NCI-H524 (cell line): ENCODE measurements around the gene CYBB.

Experiments
- DNase-seq, 2 experiments: peaks; one replicate each; lab custom pipeline; 2025; lab: John Stamatoyannopoulos, UW

Gene CYBB

DNA sequence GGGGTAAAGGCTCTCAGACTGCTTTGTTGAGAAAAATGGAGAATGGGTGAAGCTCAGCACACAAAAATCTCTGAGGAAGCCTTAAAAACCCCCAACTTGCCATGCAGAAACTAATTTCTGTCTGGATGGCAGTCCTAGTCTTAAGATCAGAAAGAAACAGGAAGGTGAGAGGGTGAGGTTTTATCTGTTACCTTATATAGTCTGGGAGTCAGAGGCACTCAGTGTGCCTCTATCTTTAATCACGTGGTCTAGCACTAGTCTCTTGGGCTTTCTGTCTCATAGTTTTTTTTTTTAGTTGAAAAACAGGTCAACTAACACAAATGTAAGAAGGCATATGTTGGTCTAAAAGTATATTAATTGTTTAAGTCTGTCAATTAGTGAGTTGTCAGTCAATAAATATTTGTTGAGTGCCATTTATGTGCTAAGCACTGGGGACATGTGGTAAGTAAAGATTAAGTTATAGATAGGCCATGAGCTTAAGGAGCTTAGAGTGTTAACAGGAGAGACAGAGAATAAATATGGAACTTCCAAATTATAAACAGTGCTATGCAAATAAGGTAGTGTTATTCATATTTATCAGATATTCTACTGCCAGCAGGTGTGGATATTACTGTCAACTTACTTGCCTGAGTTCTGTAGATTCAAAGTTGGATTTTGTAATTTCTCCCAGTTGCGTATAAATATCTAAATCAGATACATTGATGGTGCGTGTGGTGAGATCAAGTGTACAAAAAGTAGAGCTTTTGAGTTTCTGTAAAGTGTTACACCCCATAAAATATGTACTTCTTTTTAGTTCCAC is 7.0 kb downstream of the CYBB start:
- DNase-seq = no peak

DNA sequence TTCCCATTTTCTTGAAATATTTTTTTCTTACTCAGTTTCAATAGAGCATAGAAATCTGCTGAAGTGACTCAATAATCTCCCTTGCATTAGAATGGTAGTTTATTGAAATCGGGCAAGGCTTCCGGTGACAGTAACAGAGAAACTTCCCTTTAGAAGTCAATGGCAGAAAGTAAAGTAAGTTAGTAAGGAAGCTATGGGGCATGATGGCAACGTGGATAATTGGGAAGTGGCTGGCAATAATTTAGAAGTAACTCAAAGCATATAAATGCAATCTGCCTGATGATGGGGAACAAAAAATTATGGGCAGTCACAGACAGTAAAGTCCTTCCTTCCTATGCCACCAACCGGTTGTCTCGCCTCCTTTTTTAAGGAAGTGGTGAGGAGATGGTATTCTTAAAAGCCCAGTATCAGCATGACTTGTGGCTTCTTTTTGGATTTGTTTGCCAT is 7.6 kb downstream of the CYBB start:
- DNase-seq = no peak

DNA sequence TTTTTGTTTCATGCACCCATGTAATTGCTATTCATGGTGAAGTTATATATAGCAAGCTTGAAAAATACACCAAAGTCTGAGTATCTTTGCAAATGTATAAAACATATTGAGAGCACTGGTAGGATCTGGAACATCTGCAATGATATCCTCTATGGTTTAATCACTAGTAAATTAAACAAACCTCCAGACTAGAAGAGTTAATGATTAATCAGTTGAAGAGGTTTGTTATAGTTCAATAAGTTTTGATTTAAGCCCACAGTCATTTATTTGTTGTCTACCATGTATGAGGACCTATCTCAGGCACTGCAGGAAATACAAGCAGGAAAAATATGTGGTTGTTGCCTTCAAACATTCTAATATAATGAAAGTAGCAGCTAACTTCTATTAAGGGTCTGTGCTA is 16.5 kb downstream of the CYBB start:
- no peak for DNase-seq

- no peak for DNase-seq
These were observed 16.9 kb downstream of the CYBB start for GRCh38 chrX:37796805-37797204.

DNA sequence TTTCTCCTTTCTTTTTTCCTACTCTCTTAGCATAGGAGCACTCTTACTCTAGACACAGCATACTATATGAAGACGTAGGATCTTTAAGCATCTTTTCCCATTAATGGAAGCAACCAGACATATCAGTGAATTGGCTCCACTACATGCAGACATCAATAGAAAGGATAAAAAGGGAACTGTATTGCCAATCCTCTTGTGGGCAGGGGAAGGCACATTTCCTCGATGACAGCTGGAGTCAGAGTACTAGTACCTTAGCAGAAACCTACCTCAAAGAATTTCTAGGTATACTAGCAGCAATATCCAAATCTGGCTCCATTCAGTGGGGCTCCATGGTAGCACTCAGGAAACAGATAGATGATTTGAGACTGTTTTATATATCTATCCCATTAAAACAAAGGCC is 20.1 kb downstream of the CYBB start:
- no peak for DNase-seq

- DNase-seq = no peak
These were observed 20.9 kb downstream of the CYBB start for GRCh38 chrX:37800717-37801116.

DNA sequence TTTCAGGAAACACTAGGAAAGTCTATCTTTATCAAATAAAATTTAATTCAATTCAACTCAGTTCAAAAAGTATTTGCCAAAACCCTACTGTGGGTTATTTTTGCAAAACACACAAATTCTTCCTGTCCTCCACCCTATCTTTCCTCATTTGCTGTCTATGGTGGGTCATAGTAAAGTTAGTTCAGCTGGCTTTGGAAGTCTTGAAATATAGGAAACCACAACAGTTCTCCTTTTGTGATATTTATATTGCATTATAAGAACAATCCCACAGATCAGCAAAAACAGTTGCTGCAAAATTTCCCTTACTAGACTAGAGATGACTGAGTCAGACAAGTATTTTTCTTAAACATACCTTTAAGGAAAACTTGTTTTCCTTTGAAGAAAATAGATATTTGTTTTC is 22.2 kb downstream of the CYBB start:
- no peak for DNase-seq

DNA sequence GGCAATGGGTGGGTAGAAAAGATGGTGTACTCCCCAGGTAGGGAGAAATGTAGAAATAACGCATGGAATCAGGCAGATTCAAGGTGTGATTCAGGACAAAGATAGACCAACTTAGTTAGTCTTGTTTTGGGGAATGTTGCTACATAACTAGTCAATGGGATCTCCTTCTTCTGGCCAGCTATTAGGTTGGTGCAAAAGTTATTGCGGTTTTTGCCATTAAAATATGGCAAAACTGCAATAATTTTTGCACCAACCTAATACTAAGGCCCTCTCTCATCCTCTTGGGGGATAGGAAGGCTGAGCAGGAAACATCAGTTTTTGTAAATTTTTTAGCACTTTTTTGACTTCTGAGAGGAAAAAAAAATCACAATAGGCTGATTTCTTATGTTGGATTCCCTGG is 23.2 kb downstream of the CYBB start:
- DNase-seq = no peak

DNA sequence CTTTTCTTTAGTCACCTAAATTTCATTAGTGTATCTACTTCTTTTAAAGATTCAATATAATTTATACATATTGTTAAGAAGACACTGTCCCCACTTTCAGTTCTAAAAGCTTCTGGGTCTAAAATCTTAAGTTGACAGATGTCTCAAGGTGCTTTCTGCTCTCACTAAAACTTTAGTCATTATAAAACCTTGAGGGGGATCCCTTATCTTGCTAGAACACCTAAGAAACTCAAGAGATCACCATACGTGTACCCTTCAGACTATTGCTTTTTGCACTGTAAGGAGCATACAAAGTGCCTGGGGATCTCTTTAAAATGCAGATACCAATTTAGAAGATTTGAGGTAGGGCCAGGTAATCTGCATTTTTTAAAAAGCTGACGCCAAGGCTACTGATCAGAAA is 30.1 kb downstream of the CYBB start:
- no peak for DNase-seq

GRCh38 chrX:37812110-37812509 is 32.3 kb downstream of the CYBB start:
- no peak for DNase-seq

DNA sequence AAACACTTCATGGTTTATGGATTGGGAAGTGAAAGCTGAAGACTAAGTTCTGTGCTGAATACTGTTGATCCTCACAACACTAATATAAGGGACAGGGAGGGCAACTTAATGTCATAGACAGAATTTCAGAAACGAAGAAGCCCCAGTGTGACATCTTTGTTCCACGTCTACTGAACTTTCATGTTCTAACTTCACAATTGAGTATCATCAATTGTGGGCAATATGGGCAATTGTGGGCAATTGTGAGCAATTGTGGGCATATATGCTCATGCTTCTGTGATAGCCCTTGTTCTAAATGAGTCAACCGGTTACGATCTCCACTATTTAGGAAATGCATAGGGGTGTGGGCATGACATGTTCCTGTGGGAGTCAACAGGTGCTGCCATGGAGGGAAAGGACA is 33.7 kb downstream of the CYBB start:
- no peak for DNase-seq

DNA sequence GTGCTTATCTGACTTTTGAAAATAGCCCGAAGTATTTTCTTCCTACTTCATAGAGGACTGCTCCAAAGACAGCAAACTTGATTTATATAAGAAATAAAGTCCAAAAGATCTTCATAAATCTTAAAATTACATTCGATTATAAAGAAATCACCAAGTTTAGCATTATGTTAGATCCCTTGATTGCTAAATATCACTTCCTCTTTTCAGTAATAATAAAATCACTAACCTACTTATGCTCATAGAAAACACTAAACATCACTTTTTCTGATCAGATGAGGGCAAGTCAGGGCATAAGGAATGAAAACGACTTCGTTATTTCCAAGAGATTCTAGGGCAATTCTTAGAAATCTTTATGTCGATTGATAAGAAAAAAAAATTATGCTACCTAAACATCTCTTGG is 35.5 kb downstream of the CYBB start:
- no peak for DNase-seq

DNA sequence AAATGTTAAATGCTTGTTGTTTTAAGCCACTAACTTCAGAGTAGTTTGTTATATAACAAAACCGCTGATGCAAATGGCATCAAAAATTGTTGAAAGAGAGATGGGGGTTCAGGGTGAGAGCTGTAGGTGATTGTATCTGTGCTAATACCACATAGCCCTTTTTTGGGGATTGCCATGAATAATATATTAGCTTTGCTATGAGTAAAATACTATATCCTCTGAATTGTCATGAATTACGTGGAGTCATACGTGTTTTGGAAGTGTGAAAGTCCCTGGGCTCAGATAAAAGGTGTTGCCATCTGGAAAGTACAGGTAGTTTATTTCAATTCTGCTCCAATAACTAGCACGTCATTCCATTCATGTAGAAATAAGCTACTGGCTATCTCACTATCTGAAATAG is 36.9 kb downstream of the CYBB start:
- no peak for DNase-seq

DNA sequence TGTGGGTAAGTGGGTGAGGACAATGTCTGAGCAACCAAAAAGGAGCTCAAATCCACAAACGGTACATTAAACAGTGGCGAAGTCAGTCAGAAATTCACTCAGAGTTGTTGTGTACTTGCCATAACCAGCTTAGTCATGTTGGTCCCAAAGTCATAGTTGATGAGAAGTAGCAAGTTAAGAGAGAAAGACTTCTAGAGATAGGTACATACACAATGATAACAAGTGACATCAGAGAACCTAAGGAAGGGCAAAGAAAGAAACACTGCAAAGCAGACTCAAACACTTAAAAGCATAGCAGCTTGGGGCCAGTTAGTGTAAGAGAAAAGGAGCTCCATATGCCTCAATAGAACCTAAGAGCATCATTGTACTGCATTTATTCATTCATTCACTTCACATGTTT is 37.3 kb downstream of the CYBB start:
- DNase-seq = no peak

DNA sequence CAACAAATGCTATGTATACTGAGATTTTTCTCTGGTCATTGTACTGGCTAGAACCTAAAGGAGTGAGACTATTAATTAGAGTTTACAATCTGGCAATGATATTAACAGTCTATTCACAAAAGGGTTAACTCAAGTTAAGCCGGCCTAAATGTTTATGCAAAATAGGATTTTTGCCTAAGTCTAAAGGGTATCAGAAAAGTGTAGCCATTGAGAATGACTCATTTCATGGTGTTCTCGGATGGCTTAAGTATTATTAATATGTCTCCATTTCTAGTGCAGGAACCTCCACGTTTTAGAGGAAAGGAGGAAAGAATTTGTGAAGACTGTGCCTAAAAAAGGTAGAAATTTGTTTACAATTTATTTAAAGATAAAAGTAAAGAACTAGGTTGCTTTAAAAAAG is 37.7 kb downstream of the CYBB start:
- DNase-seq = no peak

GRCh38 chrX:37818031-37818430 is 38.2 kb downstream of the CYBB start:
- no peak for DNase-seq

GRCh38 chrX:37820646-37821045 is 40.8 kb downstream of the CYBB start:
- DNase-seq = peak in 1 of 2 experiments; percentile 13

- no peak for DNase-seq
These were observed 44.8 kb downstream of the CYBB start for GRCh38 chrX:37824491-37825214.

DNA sequence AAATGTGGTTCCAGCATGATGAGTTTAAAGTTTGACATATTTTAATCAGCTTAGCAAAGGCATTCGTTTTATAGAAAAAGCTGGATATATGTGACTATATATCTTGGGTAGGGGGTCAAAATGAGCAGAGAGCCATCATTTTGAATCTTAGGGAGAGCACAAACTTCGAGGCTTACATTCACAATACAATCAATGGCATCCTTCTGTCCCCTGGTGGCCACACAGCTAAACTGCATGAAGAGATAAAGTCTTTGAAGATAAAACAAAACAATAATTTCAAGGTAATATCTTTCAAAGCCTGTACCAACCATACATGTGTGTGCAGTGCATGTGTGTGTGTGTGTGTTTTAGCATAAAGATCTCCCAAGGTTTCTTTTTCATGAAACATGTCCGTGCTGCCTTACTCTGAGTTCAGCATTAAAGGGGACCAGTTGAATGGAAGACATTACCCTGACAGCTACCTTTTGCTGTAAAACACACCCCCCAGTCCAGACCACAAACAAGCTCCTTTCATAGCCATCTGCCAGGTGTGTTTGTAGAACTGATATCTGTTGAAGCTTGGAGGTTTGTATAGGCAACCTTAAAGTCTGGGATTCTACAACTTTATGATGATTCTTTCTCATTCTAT is 45.5 kb downstream of the CYBB start:
- DNase-seq = peak in 1 of 2 experiments; percentile 29

DNA sequence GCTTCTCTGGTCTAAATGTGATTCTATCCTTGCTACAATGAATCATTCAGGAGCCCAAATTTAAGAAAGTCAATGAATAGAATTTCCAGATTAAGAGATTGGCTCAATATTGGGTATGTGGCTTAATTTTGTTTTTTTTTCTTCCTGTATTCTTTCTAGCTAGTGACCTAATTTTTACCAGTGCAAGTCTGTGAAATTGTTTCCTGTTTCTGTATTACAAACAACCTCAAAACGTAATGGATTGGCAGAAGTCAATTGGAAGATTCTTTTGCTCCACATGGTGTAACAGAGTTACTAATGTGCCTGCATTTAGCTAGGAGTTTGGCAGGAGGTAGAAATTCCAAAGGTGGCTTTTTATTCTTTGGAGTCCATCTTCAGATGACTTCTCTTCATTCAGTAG is 49.9 kb downstream of the CYBB start:
- DNase-seq = no peak

DNA sequence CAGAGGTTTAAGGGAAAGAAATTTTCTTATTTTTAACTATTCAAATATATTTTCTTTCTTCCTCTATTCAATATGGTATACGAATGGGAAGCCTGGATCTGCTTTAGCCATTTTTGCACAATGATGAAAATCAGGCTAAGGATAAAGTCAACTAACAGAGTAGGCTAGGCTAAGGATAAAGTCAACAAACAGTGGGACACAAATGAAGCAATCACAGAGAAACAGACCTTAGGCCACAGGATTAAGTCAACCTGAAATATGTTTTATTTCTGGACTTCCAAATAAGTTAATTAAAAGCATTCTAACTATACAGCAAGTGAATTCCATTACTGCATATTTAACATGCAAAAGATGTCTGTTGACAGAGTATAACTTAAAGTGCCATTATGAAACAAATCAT is 50.5 kb downstream of the CYBB start:
- DNase-seq = no peak

DNA sequence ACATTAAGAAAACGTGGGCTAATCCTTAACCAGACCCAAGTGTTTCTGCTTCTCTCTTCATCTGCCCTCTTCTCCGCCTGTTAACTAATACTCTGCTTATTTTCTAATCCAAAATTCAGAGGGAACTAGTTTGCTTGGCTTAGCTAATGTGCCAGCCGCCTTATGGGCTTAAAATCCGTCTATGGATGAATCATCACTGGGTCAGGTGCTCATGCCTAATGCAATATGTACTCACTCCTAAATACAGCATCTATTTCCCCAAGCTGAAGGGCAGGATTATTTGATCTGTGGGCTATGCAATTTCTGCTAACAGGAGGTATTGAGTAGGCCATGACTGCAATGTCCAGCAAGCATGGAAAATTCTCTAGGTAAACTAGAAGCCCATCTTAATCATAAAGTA is 55.1 kb downstream of the CYBB start:
- DNase-seq = peak in 1 of 2 experiments; percentile 48

DNA sequence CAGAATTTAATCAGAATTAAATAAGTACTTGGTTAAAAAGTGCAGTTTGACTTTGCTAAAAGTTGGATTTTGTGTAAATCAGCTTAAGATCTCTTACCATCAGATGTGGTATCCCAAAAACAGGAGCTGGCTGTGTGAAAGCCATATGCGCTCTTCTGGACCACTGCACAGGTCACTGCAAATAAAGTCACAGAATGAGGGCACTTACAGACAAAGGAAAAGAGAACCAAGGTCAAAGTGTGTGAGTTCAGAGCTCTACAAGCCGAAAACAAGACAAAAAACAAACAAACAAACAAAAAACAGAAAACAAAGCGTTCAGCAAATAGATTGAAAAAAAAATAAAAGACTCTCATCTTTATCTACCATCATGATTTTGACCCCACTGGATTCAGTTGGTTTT is 61.1 kb downstream of the CYBB start:
- no peak for DNase-seq
